Omental fat pad (tissue), 4 donors: ENCODE data around the gene MCCC1. TPM values are rescaled to one million over a fixed set of nuclear protein-coding genes. Genes with fewer than 3 reads are reported as not detected.
A peak's percentile ranks its signal among the peaks of the same experiment; 100 is the strongest.

Experiments used
- ATAC-seq: fragments of 150-250 bp; one replicate; pipeline ENCODE4 v1.9.1; 2016; ENCODE audit warnings: mild to moderate bottlenecking, moderate library complexity; ENCODE audit not compliant: low FRiP score
- DNase-seq: peaks from one replicate; pipeline ENCODE4 v3.0.0-alpha.2; 2019; ENCODE audit warnings: low spot score
- total RNA-seq, 4 donors: library from RNA; depleted of rRNA; stranded (reverse); fragments of >200 nt; gene quantifications; one replicate each; pipeline ENCODE4 v1.1.0, GENCODE V29; 2016
- TF ChIP-seq, protein P1 (sequence below), 3 donors: fragments of 450-650 bp; IDR thresholded peaks; one replicate each; pipeline ENCODE4 v1.5.1; 2016 to 2017; ENCODE audit warnings: antibody characterized with exemption in 3 of 3, mild to moderate bottlenecking in 3 of 3, moderate library complexity in 2 of 3

MCCC1 gene
- total RNA-seq, 4 donors from 2014 or later, result 37.5 to 68.2 (median 49.3) TPM

GRCh38 chr3:182986021-182986420, 113.3 kb downstream of the MCCC1 start:
- TF ChIP-seq, protein P1, sequence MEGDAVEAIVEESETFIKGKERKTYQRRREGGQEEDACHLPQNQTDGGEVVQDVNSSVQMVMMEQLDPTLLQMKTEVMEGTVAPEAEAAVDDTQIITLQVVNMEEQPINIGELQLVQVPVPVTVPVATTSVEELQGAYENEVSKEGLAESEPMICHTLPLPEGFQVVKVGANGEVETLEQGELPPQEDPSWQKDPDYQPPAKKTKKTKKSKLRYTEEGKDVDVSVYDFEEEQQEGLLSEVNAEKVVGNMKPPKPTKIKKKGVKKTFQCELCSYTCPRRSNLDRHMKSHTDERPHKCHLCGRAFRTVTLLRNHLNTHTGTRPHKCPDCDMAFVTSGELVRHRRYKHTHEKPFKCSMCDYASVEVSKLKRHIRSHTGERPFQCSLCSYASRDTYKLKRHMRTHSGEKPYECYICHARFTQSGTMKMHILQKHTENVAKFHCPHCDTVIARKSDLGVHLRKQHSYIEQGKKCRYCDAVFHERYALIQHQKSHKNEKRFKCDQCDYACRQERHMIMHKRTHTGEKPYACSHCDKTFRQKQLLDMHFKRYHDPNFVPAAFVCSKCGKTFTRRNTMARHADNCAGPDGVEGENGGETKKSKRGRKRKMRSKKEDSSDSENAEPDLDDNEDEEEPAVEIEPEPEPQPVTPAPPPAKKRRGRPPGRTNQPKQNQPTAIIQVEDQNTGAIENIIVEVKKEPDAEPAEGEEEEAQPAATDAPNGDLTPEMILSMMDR (IDR thresholded peaks at IDR 0.05), result no peak
- no peak for DNase-seq
- no peak for ATAC-seq

DNA sequence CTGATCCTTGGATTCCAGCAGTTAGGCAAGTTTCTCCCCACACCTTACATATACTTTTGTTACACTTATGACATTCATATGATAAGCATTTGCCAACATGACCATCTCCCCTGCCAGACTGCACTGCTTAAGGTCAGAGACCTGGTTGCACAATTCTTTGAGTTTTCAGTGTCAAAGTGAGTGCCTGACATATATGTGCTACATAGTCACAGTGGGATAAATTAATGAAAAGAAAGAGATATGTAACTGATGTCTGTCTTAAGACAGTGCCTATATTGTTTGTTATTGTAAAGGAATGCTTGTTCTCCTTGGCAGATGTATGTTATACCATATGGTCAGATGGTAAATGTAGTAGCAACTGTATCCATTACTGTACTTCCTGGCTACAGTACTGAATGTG, 115.4 kb downstream of the MCCC1 start:
- no peak for DNase-seq
- no peak for ATAC-seq
- TF ChIP-seq, protein P1 (IDR thresholded peaks at IDR 0.05), result no peak

DNA sequence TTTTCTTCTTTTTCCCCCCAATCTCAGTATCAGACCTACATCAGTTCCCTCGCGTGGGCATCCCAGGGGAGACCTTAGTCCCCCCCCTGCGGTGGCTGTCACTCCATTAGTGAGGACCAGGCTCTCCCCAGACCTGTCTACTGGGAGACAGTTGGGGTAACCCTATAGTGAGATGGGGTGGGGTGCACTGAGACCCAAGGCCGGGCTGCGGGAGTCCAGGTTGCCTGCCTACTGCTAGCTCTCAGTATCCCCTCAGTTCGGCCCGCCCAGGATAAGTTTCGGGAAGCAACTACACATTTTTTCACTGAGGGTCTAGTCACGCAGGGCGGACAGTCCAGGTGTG, 118.3 kb downstream of the MCCC1 start:
- DNase-seq (no peak), ATAC-seq (no peak)
- TF ChIP-seq, protein P1 (IDR thresholded peaks at IDR 0.05), result no peak

DNA sequence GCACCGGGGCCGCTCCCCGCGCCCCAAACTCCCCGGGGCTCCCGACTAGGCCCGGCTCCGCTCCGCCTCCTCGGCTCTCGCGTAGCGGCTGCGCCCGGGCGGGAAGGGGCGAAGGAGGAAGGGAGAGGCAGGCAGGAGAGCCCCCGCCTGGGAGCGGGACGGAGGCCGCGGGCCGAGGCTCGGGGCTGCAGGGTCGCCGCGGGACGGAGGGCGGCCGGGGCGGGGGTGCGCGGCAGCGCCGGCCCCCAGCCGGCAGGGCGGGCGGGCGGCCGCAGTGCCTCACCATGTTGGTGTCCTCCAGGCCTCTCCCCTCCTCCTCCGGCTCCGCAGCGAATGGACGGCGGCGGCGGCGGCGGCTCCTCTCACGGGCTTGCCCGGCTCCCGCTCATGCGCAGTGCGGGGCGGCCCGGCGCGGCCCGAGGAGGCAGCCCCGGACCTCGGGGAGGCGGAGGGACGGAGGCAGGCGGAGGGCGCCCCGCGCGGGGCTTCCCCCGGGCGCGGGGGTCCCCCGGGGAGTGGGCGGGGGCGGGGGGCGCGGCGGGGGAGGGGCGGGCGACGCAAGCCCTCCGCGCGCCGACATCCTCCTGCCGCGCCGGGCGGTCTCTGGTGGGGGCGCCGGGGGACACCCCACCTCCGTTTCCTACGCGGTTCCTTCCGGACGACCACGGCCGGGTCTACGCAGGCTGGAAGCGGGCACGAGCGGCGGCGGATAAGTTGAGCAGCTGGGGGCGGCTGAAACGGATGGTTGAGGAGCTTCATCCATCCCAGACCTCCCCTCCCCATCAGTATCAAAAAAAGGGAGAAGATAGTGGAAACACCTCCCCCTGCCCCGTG, 118.9 kb downstream of the MCCC1 start, which contains the start of gene DCUN1D1:
Gene DCUN1D1, minus strand, starts transcription at position 335 of the 834 bp plus-strand sequence. Its CDS starts 49 bp downstream, at position 286.
- ATAC-seq (peak; percentile 98), DNase-seq (peak; percentile 66)
- TF ChIP-seq, protein P1 (IDR thresholded peaks at IDR 0.05), result no peak

DNA sequence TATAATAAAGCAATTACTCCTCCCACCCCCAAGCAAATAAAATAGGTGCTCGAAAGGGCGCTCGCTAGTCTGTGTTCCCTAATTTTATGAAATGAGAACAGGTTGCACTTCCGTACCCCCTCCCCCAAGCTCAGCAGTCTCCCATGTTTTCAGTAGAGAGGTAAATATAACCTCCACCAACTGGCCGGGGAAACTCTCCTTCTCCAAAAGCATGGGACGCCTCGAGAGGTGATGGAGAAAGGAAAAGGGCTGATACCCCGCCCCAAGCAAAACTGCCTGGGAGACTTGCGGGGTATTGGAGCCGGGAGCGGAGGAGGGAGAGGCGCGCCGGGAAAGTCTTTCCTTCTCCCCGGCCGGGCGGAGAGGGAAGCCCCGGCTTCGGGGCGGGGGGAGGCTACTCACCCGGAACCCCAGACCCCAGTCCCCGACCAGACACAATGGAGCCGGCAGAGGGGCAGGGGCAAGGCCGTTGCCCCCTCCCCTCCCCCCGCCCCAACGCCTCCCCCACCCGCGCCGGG, 119.6 kb downstream of the MCCC1 start:
- DNase-seq, result peak; percentile 27

GRCh38 chr3:182979103-182979673, 120.1 kb downstream of the MCCC1 start:
- TF ChIP-seq, protein P1 (IDR thresholded peaks at IDR 0.05), result no peak
- no peak for ATAC-seq
- no peak for DNase-seq

More for the DNA sequence above, 119.6 kb downstream of the MCCC1 start:
- TF ChIP-seq, protein P1 (IDR thresholded peaks at IDR 0.05), result no peak
- peak; percentile 52 for ATAC-seq
